Measurements from ENCODE around the gene FBN2.

GRCh38 chr5:128258372-128258771 is 279.7 kb downstream of the FBN2 start:
- TF ChIP-seq CTCF (conservative IDR thresholded peaks at IDR 0.05) (no peak), EZH2 (IDR thresholded peaks at IDR 0.05; ENCODE audit: low read depth) (no peak)
